H1 (cell line): ENCODE data around the gene PDE8B. TPM values are rescaled to one million over a fixed set of nuclear protein-coding genes. Genes with fewer than 3 reads are reported as not detected.

Source experiments
- CTCF ChIA-PET: fragments of 300-600 bp; sonication (Branson Sonifier 250); formaldehyde crosslinking; loops from one replicate; lab custom pipeline; 2021; ENCODE audit not compliant: partially characterized antibody; lab: Charles Lee
- POLR2A ChIA-PET: fragments of 300-600 bp; sonication (Branson Sonifier 250); formaldehyde crosslinking; loops from one replicate; lab custom pipeline; 2021; ENCODE audit warnings: inconsistent platforms; ENCODE audit not compliant: partially characterized antibody; lab: Charles Lee
- DNase-seq, 2 experiments: peaks; one replicate each; pipeline versions ENCODE4 v3.0.0 to v3.0.0-alpha.2; 2010 to 2022; ENCODE audit warnings: low spot score in 2 of 2, low read depth in 1 of 2, mixed read lengths in 1 of 2
- FAIRE-seq: peaks from 2 replicates; lab custom pipeline; 2011; peaks lifted over from hg19 to GRCh38; lab: Jason Lieb, UNC
- H2AFZ ChIP-seq: 2 replicates; pipeline ENCODE4 v1.8.1; 2012; ENCODE audit warnings: low read length, inconsistent platforms
- H2AK5ac ChIP-seq: 2 replicates; pipeline ENCODE4 v1.6.1; 2013; ENCODE audit warnings: low read depth, low read length
- H2BK120ac ChIP-seq: replicated peaks from 2 replicates; pipeline ENCODE3; 2013; ENCODE audit warnings: low read depth, low read length, inconsistent platforms
- H2BK12ac ChIP-seq: 2 replicates; pipeline ENCODE4 v1.6.1; 2013; ENCODE audit warnings: low read depth, low read length
- H2BK15ac ChIP-seq: 2 replicates; pipeline ENCODE4 v1.6.1; 2013; ENCODE audit warnings: low read length
- H2BK20ac ChIP-seq: 2 replicates; pipeline ENCODE4 v1.6.1; 2013; ENCODE audit warnings: low read length
- H2BK5ac ChIP-seq: 2 replicates; pipeline ENCODE4 v1.6.1; 2013; ENCODE audit warnings: low read depth, low read length
- H3K14ac ChIP-seq: 2 replicates; pipeline ENCODE4 v1.6.1; 2013; ENCODE audit warnings: inconsistent platforms; ENCODE audit not compliant: insufficient read length
- H3K18ac ChIP-seq: 2 replicates; pipeline ENCODE4 v1.6.1; 2013; ENCODE audit warnings: low read length; ENCODE audit errors: extremely low read depth
- H3K23ac ChIP-seq: 2 replicates; pipeline ENCODE4 v1.6.1; 2013; ENCODE audit warnings: inconsistent platforms; ENCODE audit not compliant: insufficient read length
- H3K23me2 ChIP-seq: 2 replicates; pipeline ENCODE4 v1.6.1; 2013; ENCODE audit warnings: low read depth, low read length
- H3K27ac ChIP-seq: 2 replicates; pipeline ENCODE4 v1.6.1; 2011; ENCODE audit warnings: low read depth, low read length, inconsistent platforms
- H3K27me3 ChIP-seq, 4 experiments: replicated peaks in 1 of 4; 1 replicate in 1 of 4; 2 replicates in 3 of 4; pipeline versions ENCODE4 v1.6.1 to v1.8.1; 2011 to 2013; ENCODE audit warnings: low read length in 3 of 4, mild to moderate bottlenecking in 3 of 4, inconsistent platforms in 2 of 4, mixed read lengths in 2 of 4, moderate library complexity in 1 of 4; ENCODE audit not compliant: control insufficient read depth in 3 of 4, insufficient read depth in 3 of 4; ENCODE audit errors: extremely low read depth in 1 of 4
- H3K36me3 ChIP-seq, 4 experiments: 2 replicates each; pipeline versions ENCODE4 v1.6.1 to v1.8.1; 2011 to 2013; ENCODE audit warnings: mild to moderate bottlenecking in 4 of 4, low read length in 3 of 4, moderate library complexity in 2 of 4, control low read depth in 1 of 4, inconsistent platforms in 1 of 4; ENCODE audit not compliant: insufficient read depth in 4 of 4, control insufficient read depth in 2 of 4
- H3K4ac ChIP-seq: replicated peaks from 2 replicates; pipeline ENCODE3; 2013; ENCODE audit warnings: low read length, low read depth, mixed read lengths, inconsistent platforms; ENCODE audit not compliant: insufficient read length
- H3K4me1 ChIP-seq, 4 experiments: replicated peaks in 1 of 4; 1 replicate in 1 of 4; 2 replicates in 3 of 4; pipeline versions ENCODE4 v1.6.1 to v1.8.1; 2011 to 2013; ENCODE audit warnings: low read length in 3 of 4, inconsistent platforms in 2 of 4, mixed read lengths in 1 of 4; ENCODE audit not compliant: insufficient read depth in 4 of 4, control insufficient read depth in 3 of 4
- H3K4me2 ChIP-seq, 2 experiments: 2 replicates each; pipeline versions ENCODE4 v1.6.1 to v1.8.1; 2011 to 2013; ENCODE audit warnings: low read depth in 2 of 2, low read length in 2 of 2, control low read depth in 1 of 2, inconsistent platforms in 1 of 2, mild to moderate bottlenecking in 1 of 2; ENCODE audit not compliant: insufficient read depth in 1 of 2
- H3K4me3 ChIP-seq, 4 experiments: fragments of 200-600, 300-600 bp in 1 of 4; sonication (generic), shearing (Covaris generic), sonication (Bioruptor Twin) in 1 of 4; 2 replicates each; pipeline versions ENCODE4 v1.5.1 to v1.8.1; 2011 to 2016; ENCODE audit warnings: low read length in 4 of 4, low read depth in 3 of 4, control low read depth in 2 of 4, inconsistent platforms in 2 of 4, mild to moderate bottlenecking in 2 of 4, mixed read lengths in 1 of 4, moderate library complexity in 1 of 4; ENCODE audit not compliant: insufficient read depth in 2 of 4; ENCODE audit errors: extremely low read depth in 1 of 4
- H3K56ac ChIP-seq: replicated peaks from 2 replicates; pipeline ENCODE3; 2013; ENCODE audit warnings: low read depth, mild to moderate bottlenecking, mixed read lengths, low read length, inconsistent platforms; ENCODE audit not compliant: insufficient read length
- H3K79me1 ChIP-seq: 2 replicates; pipeline ENCODE4 v1.6.1; 2013; ENCODE audit warnings: low read depth, low read length, control low read depth
- H3K79me2 ChIP-seq, 2 experiments: 2 replicates each; pipeline versions ENCODE4 v1.6.1 to v1.8.1; 2012 to 2013; ENCODE audit warnings: low read length in 2 of 2, mild to moderate bottlenecking in 2 of 2, inconsistent platforms in 1 of 2; ENCODE audit not compliant: insufficient read depth in 2 of 2, control insufficient read depth in 1 of 2
- H3K9ac ChIP-seq, 4 experiments: replicated peaks in 1 of 4; 1 replicate in 1 of 4; 2 replicates in 3 of 4; pipeline versions ENCODE4 v1.6.1 to v1.8.1; 2011 to 2013; ENCODE audit warnings: low read depth in 3 of 4, low read length in 3 of 4, control low read depth in 2 of 4, mild to moderate bottlenecking in 2 of 4, moderate library complexity in 2 of 4, inconsistent platforms in 1 of 4; ENCODE audit errors: extremely low read depth in 1 of 4
- H3K9me3 ChIP-seq, 2 experiments: 2 replicates each; pipeline versions ENCODE4 v1.6.1 to v1.8.1; 2012 to 2013; ENCODE audit warnings: mild to moderate bottlenecking in 2 of 2, moderate library complexity in 2 of 2, control low read depth in 1 of 2, inconsistent platforms in 1 of 2, low read depth in 1 of 2, low read length in 1 of 2, mixed read lengths in 1 of 2; ENCODE audit not compliant: insufficient read depth in 2 of 2
- H4K20me1 ChIP-seq, 2 experiments: replicated peaks in 1 of 2; 2 replicates each; pipeline versions ENCODE3 to v1.8.1; 2011 to 2013; ENCODE audit warnings: inconsistent platforms in 2 of 2, low read length in 2 of 2, mild to moderate bottlenecking in 1 of 2; ENCODE audit not compliant: insufficient read depth in 2 of 2, control insufficient read depth in 1 of 2
- H4K5ac ChIP-seq: 2 replicates; pipeline ENCODE4 v1.6.1; 2013; ENCODE audit warnings: low read length, low read depth, mixed read lengths, inconsistent platforms; ENCODE audit not compliant: insufficient read length
- H4K8ac ChIP-seq: 2 replicates; pipeline ENCODE4 v1.8.0; 2013; ENCODE audit warnings: mild to moderate bottlenecking, moderate library complexity, low read length, inconsistent platforms; ENCODE audit not compliant: insufficient read depth; ENCODE audit errors: extremely low read depth
- H4K91ac ChIP-seq: replicated peaks from 2 replicates; pipeline ENCODE3; 2013; ENCODE audit warnings: low read length, mixed read lengths, inconsistent platforms; ENCODE audit not compliant: insufficient read length
- ASH2L ChIP-seq: fragments of 200-600, 300-600 bp; sonication (generic); IDR thresholded peaks from one replicate; pipeline ENCODE4 v1.7.1; 2017; ENCODE audit warnings: low read length
- CHD1 ChIP-seq: IDR thresholded peaks from 2 replicates; pipeline ENCODE4 v1.6.1; 2012; ENCODE audit warnings: low read depth, low read length, improper control_type of control experiment
- EP300 ChIP-seq, 2 experiments: IDR thresholded peaks; 1 replicate in 1 of 2; 2 replicates in 1 of 2; pipeline ENCODE4 v1.6.1; 2011 to 2012; ENCODE audit warnings: low read depth in 2 of 2, low read length in 2 of 2, mild to moderate bottlenecking in 2 of 2, borderline replicate concordance in 1 of 2, inconsistent platforms in 1 of 2, moderate library complexity in 1 of 2
- JUN ChIP-seq: IDR thresholded peaks from 2 replicates; pipeline ENCODE4 v1.6.1; 2011; ENCODE audit warnings: low read depth, mild to moderate bottlenecking, improper control_type of control experiment, low read length
- KDM1A ChIP-seq: fragments of 200-600, 300-600 bp; sonication (generic); IDR thresholded peaks from 2 replicates; pipeline ENCODE4 v1.7.1; 2016; ENCODE audit warnings: mild to moderate bottlenecking, low read length, borderline replicate concordance
- TAF1 ChIP-seq: IDR thresholded peaks from 2 replicates; pipeline ENCODE4 v1.6.1; 2011; ENCODE audit warnings: mild to moderate bottlenecking, low read depth, low read length
- TAF7 ChIP-seq: optimal IDR thresholded peaks from 2 replicates; pipeline ENCODE3; 2011; ENCODE audit warnings: low read depth, mild to moderate bottlenecking, inconsistent platforms, low read length, moderate library complexity, borderline replicate concordance
- TCF12 ChIP-seq: IDR thresholded peaks from 2 replicates; pipeline ENCODE4 v1.6.1; 2011; ENCODE audit warnings: low read depth, mild to moderate bottlenecking, low read length
- USF2 ChIP-seq: IDR thresholded peaks from 2 replicates; pipeline ENCODE4 v1.6.1; 2011; ENCODE audit warnings: low read length, improper control_type of control experiment
- ZNF274 ChIP-seq: IDR thresholded peaks from 2 replicates; pipeline ENCODE4 v1.7.0; 2012; ENCODE audit warnings: low read length, borderline replicate concordance; ENCODE audit errors: extremely low read depth
- WGBS, 2 experiments: shearing (Covaris generic) in 1 of 2; methylation state at CpG; one replicate each; pipeline versions ENCODE4 v1.1.6 to v1.1.7; 2013 to 2015; ENCODE audit warnings: low lambda C conversion rate in 2 of 2, mixed read lengths in 2 of 2, inconsistent platforms in 1 of 2, low coverage in 1 of 2, missing lambda C conversion rate in 1 of 2; ENCODE audit not compliant: insufficient replicate concordance in 2 of 2, insufficient coverage in 1 of 2, insufficient read length in 1 of 2; ENCODE audit errors: extremely low coverage in 1 of 2, missing lambda C conversion rate in 1 of 2; 5-methylcytosine and 5-hydroxymethylcytosine counted together
- polyA plus RNA-seq, 7 experiments: library from polyadenylated mRNA; depleted of rRNA in 3 of 7; stranded (reverse) in 5 of 7; unstranded in 2 of 7; fragments of >200 nt in 5 of 7; fragments of 200-250 nt in 2 of 7; gene quantifications; 1 replicate in 5 of 7; 2 replicates in 1 of 7; 4 replicates in 1 of 7; pipeline versions ENCODE4 v1.2.1 to v1.2.3, GENCODE V29; 2011 to 2013; ENCODE audit warnings: missing spikeins in 2 of 7, mixed read lengths in 2 of 7
- total RNA-seq: library from RNA; stranded (reverse); fragmentation: NEBNext Ultra II Directional; extraction: Animal tissue kit (Norgen Biotek cat#: 25700); gene quantifications from 2 replicates; pipeline ENCODE4 v1.2.1, GENCODE V29; 2021

The PDE8B gene
- total and polyA plus RNA-seq, 2 of the 8 experiments (the other 6 are each of a cell fraction or from before 2014, with no cell fraction given) = 0.32 to 1.1 TPM

GRCh38 chr5:77319117-77319804 lies 108.8 kb downstream of the PDE8B start:
- H4K8ac ChIP-seq = no peak overlapping the region
- H3K18ac ChIP-seq = no peak overlapping the region
- no peaks in the 10 kb centered on the region for H4K20me1 ChIP-seq
- H3K9ac ChIP-seq = no peak overlapping the region
- no peak overlapping the region for H3K14ac ChIP-seq
- H4K5ac ChIP-seq = no peak overlapping the region
- H2BK12ac ChIP-seq = no peak overlapping the region
- H3K36me3 ChIP-seq = no peaks in the 10 kb centered on the region
- DNase-seq (no peak), FAIRE-seq (no peak)
- H3K4me3 ChIP-seq = no peak overlapping the region
- no peak overlapping the region for H2AFZ ChIP-seq
- no peaks in the 10 kb centered on the region for H3K79me2 ChIP-seq
- H3K27ac ChIP-seq = no peak overlapping the region
- no peak overlapping the region for H2BK20ac ChIP-seq
- no peak overlapping the region for H3K56ac ChIP-seq
- H3K4me1 ChIP-seq = peaks cover 2 to 11% (median 6%) of the 10 kb centered on the region in 4 experiments; a peak in 4 of 7 replicates
- WGBS, 2 experiments = 86% methylated on average over 5 of the region's 5 CpGs; no CpG with 5 or more reads in 1 of the 2 experiments
- CTCF ChIA-PET = interaction anchor here (0.7 to 1.0 kb wide), 2 partner anchors 24 to 424 kb away, joined by 3 to 4 read pairs; no protein-coding TSS in a partner anchor
- POLR2A ChIA-PET = interaction anchor here (1.4 kb wide), 1 partner anchor 15 kb away, joined by 4 read pairs; no protein-coding TSS in a partner anchor
- H2BK5ac ChIP-seq = no peak overlapping the region
- no peak overlapping the region for H3K4ac ChIP-seq
- no peaks in the 10 kb centered on the region; the same call in 1 of the 2 replicates for H3K23me2 ChIP-seq
- no peaks in the 10 kb centered on the region for H3K79me1 ChIP-seq
- H2BK15ac ChIP-seq = no peak overlapping the region
- no peak overlapping the region for H3K23ac ChIP-seq
- H2AK5ac ChIP-seq = no peak overlapping the region
- H2BK120ac ChIP-seq = no peak overlapping the region
- H3K4me2 ChIP-seq = no peak overlapping the region
- no peaks in the 10 kb centered on the region for H3K9me3 ChIP-seq
- H3K27me3 ChIP-seq = no peaks in the 10 kb centered on the region
- TF ChIP-seq TAF7 (no peak), CHD1 (no peak), JUN (no peak), EP300 (IDR thresholded peaks at IDR 0.05; ENCODE audit: borderline replicate concordance in 1 of 2, low read depth in 2 of 2, low read length in 2 of 2) (no peak), TAF1 (no peak), ZNF274 (no peak), USF2 (no peak), KDM1A (no peak), TCF12 (no peak), ASH2L (no peak)
- no peak overlapping the region for H4K91ac ChIP-seq
